IgD-negative memory B cell (primary cell): ENCODE measurements around the gene CD200R1. TPM values are rescaled to one million over a fixed set of nuclear protein-coding genes. Genes with fewer than 3 reads are reported as not detected.
"Not testable (repeated sequence)": the region's sequence is repeated elsewhere in the genome, so short reads cannot be mapped to it uniquely, and the experiment has no call there.

ENCODE experiments used
- H3K27ac Mint-ChIP-seq, 3 donors: one replicate each; pipeline ENCODE4 v1.8.0; 2020 to 2022; ENCODE audit warnings: mild to moderate bottlenecking in 3 of 3, mixed read lengths in 3 of 3, moderate library complexity in 1 of 3
- H3K27me3 Mint-ChIP-seq: one replicate; pipeline ENCODE4 v1.8.0; 2021; ENCODE audit warnings: mixed read lengths
- H3K36me3 Mint-ChIP-seq: one replicate; pipeline ENCODE4 v1.8.0; 2020; ENCODE audit warnings: mild to moderate bottlenecking, mixed read lengths
- H3K4me1 Mint-ChIP-seq, 3 donors: one replicate each; pipeline ENCODE4 v1.8.0; 2020 to 2022; ENCODE audit warnings: mixed read lengths in 3 of 3, mild to moderate bottlenecking in 1 of 3
- H3K4me3 Mint-ChIP-seq, 4 donors: one replicate each; pipeline ENCODE4 v1.8.0; 2020 to 2022; ENCODE audit warnings: mild to moderate bottlenecking in 4 of 4, mixed read lengths in 4 of 4, moderate library complexity in 3 of 4
- H3K9me3 Mint-ChIP-seq, 3 donors: one replicate each; pipeline ENCODE4 v1.8.0; 2020 to 2021; ENCODE audit warnings: mixed read lengths in 3 of 3, mild to moderate bottlenecking in 1 of 3
- polyA plus RNA-seq: library from polyadenylated mRNA; unstranded; fragments of 300-500 nt; fragmentation: Illumina TruSeq; gene quantifications from one replicate; pipeline ENCODE4 v1.2.3, GENCODE V29; 2021

CD200R1 gene
- polyA plus RNA-seq, 1 donor from 2014 or later = 8.5 TPM

- Mint-ChIP-seq H3K4me1 (peaks cover 34 to 66% (median 47%) of the 10 kb centered on the region in 3 donors), H3K4me3 (peak overlapping the region in 1 of 4 donors; percentile 15), H3K9me3 (peaks cover 6 to 16% (median 14%) of the 10 kb centered on the region in 3 donors), H3K36me3 (peaks cover 20% of the 10 kb centered on the region), H3K27me3 (peaks cover 1% of the 10 kb centered on the region), H3K27ac (no peak overlapping the region)
Measured at GRCh38 chr3:112963683-112964082, 11.2 kb downstream of the CD200R1 start.

DNA sequence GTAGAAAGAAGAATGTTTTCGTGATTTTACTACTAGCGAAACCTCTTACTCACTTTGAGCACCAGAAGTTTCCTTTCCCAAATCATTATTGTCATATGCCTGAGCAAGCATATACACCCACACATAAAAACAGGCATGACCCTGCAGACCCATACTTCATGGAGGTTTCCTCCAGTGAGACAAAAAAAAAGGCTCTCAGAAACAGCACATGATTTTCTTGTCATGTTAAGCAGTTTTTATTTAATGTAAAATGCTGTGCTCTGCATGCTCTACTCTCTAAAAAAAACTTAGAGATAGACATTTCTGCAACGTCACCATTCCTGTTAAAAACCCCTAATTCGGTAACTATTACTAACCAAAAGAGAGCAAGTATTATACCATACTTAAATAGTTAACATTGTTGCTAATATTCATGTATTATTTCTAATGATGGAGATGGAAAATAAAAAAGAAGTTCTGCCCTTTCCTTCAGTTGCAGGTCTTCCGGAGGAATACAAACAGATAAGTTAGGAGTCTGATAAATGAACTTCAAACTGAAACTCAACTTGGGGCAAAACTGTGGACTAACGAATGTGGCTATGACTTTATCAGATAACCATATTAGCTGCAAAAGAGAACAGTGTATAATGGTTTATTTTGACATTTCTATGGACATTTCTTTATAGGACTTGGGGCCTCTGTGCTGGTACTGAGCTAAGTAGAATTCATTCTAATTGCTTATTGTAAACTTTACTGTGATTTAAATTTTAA lies 15.9 kb downstream of the CD200R1 start:
- peaks cover 12 to 18% (median 15%) of the 10 kb centered on the region in 3 donors for H3K9me3 Mint-ChIP-seq
- H3K27me3 Mint-ChIP-seq = no peaks in the 10 kb centered on the region
- peak overlapping the region; percentile 65 to 87 (median 78) for H3K4me3 Mint-ChIP-seq
- H3K36me3 Mint-ChIP-seq = peaks cover 20% of the 10 kb centered on the region
- H3K27ac Mint-ChIP-seq = peak overlapping the region in 1 of 3 donors; percentile 73
- peaks cover 19 to 36% (median 29%) of the 10 kb centered on the region in 3 donors for H3K4me1 Mint-ChIP-seq

DNA sequence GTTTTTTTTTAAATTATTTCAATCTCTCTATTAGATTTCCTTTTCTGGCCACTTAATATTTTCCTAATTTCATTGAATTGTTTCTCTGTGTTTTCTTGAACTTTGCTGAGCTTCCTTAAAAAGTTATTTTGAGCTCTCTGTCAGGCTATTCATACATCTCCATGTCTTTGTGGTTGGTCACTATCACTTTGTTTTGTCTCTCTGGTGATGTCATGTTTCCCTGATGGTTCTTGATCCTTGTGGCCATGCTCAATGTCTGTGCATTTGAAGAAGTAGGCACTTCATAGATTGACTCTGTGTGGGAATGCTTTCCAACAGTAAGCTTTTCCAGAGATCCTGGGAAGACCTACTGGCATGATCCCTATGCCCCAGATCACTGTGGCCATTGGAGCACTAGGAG lies 18.6 kb downstream of the CD200R1 start:
- no peak overlapping the region for H3K27ac Mint-ChIP-seq
- H3K36me3 Mint-ChIP-seq = peaks cover 20% of the 10 kb centered on the region
- peaks cover 16 to 23% (median 23%) of the 10 kb centered on the region in 3 donors for H3K4me1 Mint-ChIP-seq
- H3K4me3 Mint-ChIP-seq = no peak overlapping the region
- no peaks in the 10 kb centered on the region for H3K27me3 Mint-ChIP-seq
- peaks cover 6 to 10% (median 9%) of the 10 kb centered on the region in 3 donors for H3K9me3 Mint-ChIP-seq

- H3K27me3 Mint-ChIP-seq = no peaks in the 10 kb centered on the region
- H3K27ac Mint-ChIP-seq = no peak overlapping the region
- no peak overlapping the region for H3K4me3 Mint-ChIP-seq
- peaks cover 3 to 11% (median 11%) of the 10 kb centered on the region in 3 donors for H3K4me1 Mint-ChIP-seq
- peaks cover 0 to 8% (median 6%) of the 10 kb centered on the region in 3 donors for H3K9me3 Mint-ChIP-seq
- H3K36me3 Mint-ChIP-seq = peaks cover 26% of the 10 kb centered on the region
Measured at GRCh38 chr3:112948346-112948838, 26.5 kb downstream of the CD200R1 start.

DNA sequence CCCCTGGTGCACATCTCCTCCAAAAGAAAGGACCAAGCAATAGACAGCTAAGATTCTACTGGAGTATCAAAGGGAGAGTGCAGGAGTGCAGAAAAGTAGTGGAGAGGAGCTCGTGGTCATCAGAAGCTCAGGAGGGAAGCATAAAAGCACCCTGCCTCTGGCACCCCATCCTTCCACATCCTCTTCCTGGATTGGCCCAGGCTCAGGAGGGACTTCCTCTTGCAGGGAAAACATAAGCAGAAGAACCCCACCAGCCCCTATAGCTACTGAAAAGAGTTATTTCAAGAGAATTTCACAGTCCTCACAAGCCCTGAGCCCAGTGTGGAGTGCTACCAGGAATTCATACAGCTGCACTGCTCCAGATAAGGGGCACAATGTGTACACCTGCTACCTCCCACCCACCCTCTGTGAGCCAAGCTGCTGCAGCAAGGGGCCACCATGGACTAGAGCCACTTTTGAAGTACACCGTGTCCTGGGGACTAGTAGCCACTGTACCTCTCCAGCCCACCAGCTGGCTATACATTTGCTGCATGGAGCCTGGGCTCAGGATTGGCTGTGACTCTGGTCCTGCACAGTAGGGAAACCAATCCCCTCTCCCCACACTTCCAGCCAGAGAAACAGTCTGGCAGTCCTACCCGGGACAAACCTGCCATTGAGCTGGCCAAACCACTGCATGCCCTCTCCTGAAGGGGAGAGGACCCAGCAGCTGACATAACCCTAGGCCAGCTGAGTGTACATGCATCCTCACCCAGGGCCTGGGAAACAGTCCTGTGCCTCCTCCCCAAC lies 43.0 kb downstream of the CD200R1 start:
- Mint-ChIP-seq H3K27ac (peak overlapping the region in 2 of 3 donors; percentile 39 to 44), H3K36me3 (peaks cover 20% of the 10 kb centered on the region), H3K4me1 (peaks cover 5 to 11% (median 8%) of the 10 kb centered on the region in 3 donors), H3K27me3 (no peaks in the 10 kb centered on the region), H3K4me3 (no peak overlapping the region), H3K9me3 (peaks cover 0 to 5% (median 4%) of the 10 kb centered on the region in 3 donors)

- Mint-ChIP-seq H3K27ac (no peak overlapping the region), H3K9me3 (peaks cover 0 to 4% (median 2%) of the 10 kb centered on the region in 3 donors), H3K4me1 (peaks cover 8 to 20% (median 13%) of the 10 kb centered on the region in 3 donors)
Measured at GRCh38 chr3:112930771-112931170, 44.1 kb downstream of the CD200R1 start.

GRCh38 chr3:112925969-112926368 lies 48.9 kb downstream of the CD200R1 start:
- no peaks in the 10 kb centered on the region for H3K9me3 Mint-ChIP-seq
- peaks cover 8% of the 10 kb centered on the region for H3K36me3 Mint-ChIP-seq
- H3K4me1 Mint-ChIP-seq = peaks cover 4 to 21% (median 18%) of the 10 kb centered on the region in 3 donors
- H3K27me3 Mint-ChIP-seq = no peaks in the 10 kb centered on the region
- no peak overlapping the region for H3K4me3 Mint-ChIP-seq
- H3K27ac Mint-ChIP-seq = no peak overlapping the region

More at GRCh38 chr3:112930771-112931170, 44.1 kb downstream of the CD200R1 start:
- H3K36me3 Mint-ChIP-seq = peaks cover 11% of the 10 kb centered on the region
- H3K4me3 Mint-ChIP-seq = no peak overlapping the region
- H3K27me3 Mint-ChIP-seq = no peaks in the 10 kb centered on the region

- no peaks in the 10 kb centered on the region for H3K9me3 Mint-ChIP-seq
- peaks cover 8% of the 10 kb centered on the region for H3K36me3 Mint-ChIP-seq
- peak overlapping the region in 1 of 4 donors; percentile 49 for H3K4me3 Mint-ChIP-seq
- no peaks in the 10 kb centered on the region for H3K27me3 Mint-ChIP-seq
- peaks cover 4 to 21% (median 18%) of the 10 kb centered on the region in 3 donors for H3K4me1 Mint-ChIP-seq
- no peak overlapping the region for H3K27ac Mint-ChIP-seq
Measured at GRCh38 chr3:112925560-112925959, 49.3 kb downstream of the CD200R1 start.

DNA sequence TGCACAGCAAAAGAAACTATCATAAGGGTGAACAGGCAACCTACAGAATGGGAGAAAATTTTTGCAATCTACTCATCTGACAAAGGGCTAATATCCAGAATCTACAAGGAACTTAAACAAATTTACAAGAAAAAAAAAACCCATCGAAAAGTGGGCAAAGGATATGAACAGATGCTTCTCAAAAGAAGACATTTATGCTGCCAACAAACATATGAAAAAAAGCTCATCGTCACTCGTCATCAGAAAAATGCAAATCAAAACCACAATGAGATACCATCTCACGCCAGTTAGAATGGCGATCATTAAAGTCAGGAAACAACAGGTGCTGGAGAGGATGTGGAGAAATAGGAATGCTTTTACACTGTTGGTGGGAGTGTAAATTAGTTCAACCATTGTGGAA lies 55.4 kb downstream of the CD200R1 start:
- H3K4me1 Mint-ChIP-seq, H3K4me3 Mint-ChIP-seq, H3K27me3 Mint-ChIP-seq, H3K27ac Mint-ChIP-seq: not testable (repeated sequence)
- peaks cover 18% of the 10 kb centered on the region for H3K36me3 Mint-ChIP-seq
- peaks cover 13 to 14% (median 14%) of the 10 kb centered on the region in 3 donors for H3K9me3 Mint-ChIP-seq

DNA sequence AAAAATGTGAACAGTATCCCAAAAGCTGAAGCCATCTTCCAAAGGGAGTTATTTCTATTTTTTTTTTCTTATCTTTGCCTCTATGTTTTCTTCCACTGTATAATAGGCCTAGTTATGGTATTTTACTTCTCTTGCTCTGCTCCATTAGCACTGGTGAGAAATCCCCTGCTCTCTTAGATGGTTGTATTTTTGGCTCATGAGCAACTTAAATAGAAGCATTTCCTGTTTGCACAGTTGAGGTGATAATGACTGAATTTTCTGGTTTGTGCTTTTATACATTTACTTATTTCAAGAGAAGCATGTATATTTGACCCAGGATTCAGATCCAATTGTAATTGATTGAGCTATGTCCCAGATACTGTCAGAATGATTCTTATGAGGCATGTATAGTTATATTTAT lies 66.7 kb downstream of the CD200R1 start:
- Mint-ChIP-seq H3K27me3 (no peaks in the 10 kb centered on the region), H3K4me1 (peaks cover 53 to 55% (median 53%) of the 10 kb centered on the region in 3 donors), H3K27ac (peak overlapping the region; percentile 14 to 94 (median 17)), H3K4me3 (peak overlapping the region; percentile 21 to 83 (median 72)), H3K36me3 (peaks cover 13% of the 10 kb centered on the region), H3K9me3 (peaks cover 0 to 4% (median 0%) of the 10 kb centered on the region in 3 donors)

GRCh38 chr3:112904786-112905185 lies 70.1 kb downstream of the CD200R1 start:
- H3K4me1 Mint-ChIP-seq = peaks cover 41 to 45% (median 44%) of the 10 kb centered on the region in 3 donors
- H3K27ac Mint-ChIP-seq = peak overlapping the region in 1 of 3 donors; percentile 63
- H3K4me3 Mint-ChIP-seq = peak overlapping the region in 3 of 4 donors; percentile 12 to 81 (median 55)
- no peaks in the 10 kb centered on the region for H3K27me3 Mint-ChIP-seq
- H3K9me3 Mint-ChIP-seq = peaks cover 0 to 4% (median 3%) of the 10 kb centered on the region in 3 donors
- H3K36me3 Mint-ChIP-seq = peaks cover 10% of the 10 kb centered on the region

GRCh38 chr3:112900113-112900512 lies 74.8 kb downstream of the CD200R1 start:
- peaks cover 3% of the 10 kb centered on the region for H3K36me3 Mint-ChIP-seq
- H3K9me3 Mint-ChIP-seq = peaks cover 0 to 4% (median 3%) of the 10 kb centered on the region in 3 donors
- peaks cover 10 to 16% (median 13%) of the 10 kb centered on the region in 3 donors for H3K4me1 Mint-ChIP-seq
- no peak overlapping the region for H3K27ac Mint-ChIP-seq
- no peaks in the 10 kb centered on the region for H3K27me3 Mint-ChIP-seq
- no peak overlapping the region for H3K4me3 Mint-ChIP-seq

DNA sequence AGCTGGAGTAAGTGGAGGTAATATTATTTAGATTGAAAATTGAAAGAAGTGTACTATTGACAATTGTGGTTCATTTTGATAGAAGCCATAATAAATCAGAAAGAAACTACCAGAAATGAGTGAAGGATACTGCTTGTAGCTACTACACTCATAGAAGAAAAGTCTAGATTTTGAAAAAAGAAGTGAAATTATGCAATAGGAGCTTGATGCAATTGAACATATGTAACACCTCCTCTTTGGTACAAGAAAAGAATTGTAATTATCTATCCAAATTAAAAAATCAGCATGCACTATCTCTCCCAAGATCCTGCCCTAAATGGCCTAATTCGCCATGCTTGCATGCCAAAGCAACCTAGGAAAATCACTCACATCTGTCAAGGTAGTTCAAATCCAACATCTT lies 77.1 kb downstream of the CD200R1 start:
- no peaks in the 10 kb centered on the region for H3K36me3 Mint-ChIP-seq
- peaks cover 0 to 3% (median 2%) of the 10 kb centered on the region in 3 donors for H3K4me1 Mint-ChIP-seq
- no peak overlapping the region for H3K4me3 Mint-ChIP-seq
- no peak overlapping the region for H3K27ac Mint-ChIP-seq
- no peaks in the 10 kb centered on the region for H3K27me3 Mint-ChIP-seq
- peaks cover 0 to 2% (median 0%) of the 10 kb centered on the region in 3 donors for H3K9me3 Mint-ChIP-seq

DNA sequence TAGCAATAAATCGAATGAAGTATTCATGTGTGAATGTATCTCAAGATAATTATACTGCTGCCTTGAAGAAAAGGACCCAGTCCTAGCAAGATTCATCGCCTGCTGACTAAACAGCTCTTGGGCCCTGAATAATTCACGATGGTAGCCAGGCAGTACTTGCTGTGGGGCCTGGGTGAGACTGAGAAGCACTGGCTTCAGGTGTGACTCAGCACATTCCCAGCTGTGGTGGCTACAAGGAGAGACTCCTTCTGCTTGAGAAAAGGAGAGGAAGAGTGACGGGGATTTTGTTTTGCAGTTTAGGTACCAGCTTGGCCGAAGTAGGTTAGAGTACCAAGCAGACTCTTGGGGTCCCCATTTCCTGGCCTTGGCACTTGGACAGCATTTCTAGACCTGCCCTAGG lies 80.6 kb downstream of the CD200R1 start:
- peaks cover 3% of the 10 kb centered on the region for H3K36me3 Mint-ChIP-seq
- H3K27me3 Mint-ChIP-seq = no peaks in the 10 kb centered on the region
- peaks cover 0 to 2% (median 0%) of the 10 kb centered on the region in 3 donors for H3K9me3 Mint-ChIP-seq
- H3K27ac Mint-ChIP-seq = no peak overlapping the region
- no peak overlapping the region for H3K4me3 Mint-ChIP-seq
- peaks cover 8 to 12% (median 10%) of the 10 kb centered on the region in 3 donors for H3K4me1 Mint-ChIP-seq

DNA sequence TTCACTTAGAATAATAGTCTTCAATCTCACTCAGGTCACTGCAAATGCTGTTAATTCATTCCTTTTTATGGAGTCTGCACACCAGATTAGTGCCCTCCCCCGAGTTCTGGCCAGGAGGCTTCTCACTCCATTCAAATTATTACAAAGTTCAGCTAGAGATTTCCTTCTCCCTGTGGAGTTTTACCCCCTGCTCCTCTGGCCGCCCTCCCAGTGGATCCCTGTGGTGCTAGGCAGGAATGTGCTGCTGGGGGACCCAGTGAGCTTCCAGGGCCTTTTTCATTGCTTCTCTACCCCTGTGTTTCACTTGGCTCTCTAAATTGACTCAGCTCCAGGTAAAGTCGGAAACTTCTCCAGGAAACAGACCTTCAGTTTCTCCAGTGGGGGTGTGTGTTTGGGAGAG lies 85.5 kb downstream of the CD200R1 start:
- H3K27ac Mint-ChIP-seq = no peak overlapping the region
- H3K9me3 Mint-ChIP-seq = peaks cover 0 to 3% (median 0%) of the 10 kb centered on the region in 3 donors
- H3K4me3 Mint-ChIP-seq = peak overlapping the region in 2 of 4 donors; percentile 44 to 63

More for the DNA sequence above, 85.5 kb downstream of the CD200R1 start:
- peaks cover 18 to 23% (median 20%) of the 10 kb centered on the region in 3 donors for H3K4me1 Mint-ChIP-seq
- peaks cover 3% of the 10 kb centered on the region for H3K36me3 Mint-ChIP-seq
- H3K27me3 Mint-ChIP-seq = no peaks in the 10 kb centered on the region
